Measurements from ENCODE around the gene DHRS7B. TPM values are rescaled to one million over a fixed set of nuclear protein-coding genes. Genes with fewer than 3 reads are reported as not detected.

Gene DHRS7B
- total and polyA plus RNA-seq, 2 of the 13 experiments (the other 11 are each of a cell fraction or from before 2014, with no cell fraction given), result 20.0 to 35.8 TPM

DNA sequence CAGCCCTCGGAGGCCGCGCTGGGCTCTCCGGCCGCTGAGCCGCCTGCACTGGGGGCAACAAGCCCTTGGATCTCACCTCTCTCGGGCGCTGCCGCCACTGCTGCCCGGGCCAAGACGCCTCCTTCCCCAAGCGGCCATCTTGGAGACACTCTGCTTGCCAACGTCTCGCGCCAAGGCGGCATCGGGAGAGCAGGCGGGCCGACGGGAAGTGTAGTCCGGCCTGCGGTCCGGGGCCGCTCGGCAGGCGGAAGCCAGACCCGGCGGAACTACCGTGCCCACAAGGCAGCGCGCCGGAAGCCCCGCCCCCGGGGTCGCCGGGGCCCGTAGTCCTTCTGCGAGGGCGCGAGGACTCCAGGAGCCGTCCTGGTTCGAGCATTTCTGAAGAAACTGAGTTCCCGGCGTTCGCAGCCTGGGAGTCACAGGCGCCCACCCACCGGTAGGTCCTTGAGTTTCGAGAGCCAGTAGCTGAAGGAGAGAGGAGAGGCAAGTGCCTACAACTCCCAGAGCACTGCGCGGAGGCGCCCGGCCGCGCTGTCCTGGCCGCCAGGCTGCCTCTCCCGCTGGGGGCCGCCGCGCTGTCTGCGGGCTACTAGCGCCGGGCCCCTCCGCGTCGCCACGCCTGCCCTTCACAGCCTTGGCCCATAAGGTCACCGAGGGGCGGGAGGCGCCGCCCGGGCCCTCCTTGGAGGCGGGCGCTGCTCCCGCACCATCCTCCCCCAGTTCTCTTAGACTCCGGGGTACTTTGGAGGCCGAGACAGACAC, 87.4 kb downstream of the DHRS7B start, which contains the start of gene TMEM11 (continued):
- TF ChIP-seq, protein P1, sequence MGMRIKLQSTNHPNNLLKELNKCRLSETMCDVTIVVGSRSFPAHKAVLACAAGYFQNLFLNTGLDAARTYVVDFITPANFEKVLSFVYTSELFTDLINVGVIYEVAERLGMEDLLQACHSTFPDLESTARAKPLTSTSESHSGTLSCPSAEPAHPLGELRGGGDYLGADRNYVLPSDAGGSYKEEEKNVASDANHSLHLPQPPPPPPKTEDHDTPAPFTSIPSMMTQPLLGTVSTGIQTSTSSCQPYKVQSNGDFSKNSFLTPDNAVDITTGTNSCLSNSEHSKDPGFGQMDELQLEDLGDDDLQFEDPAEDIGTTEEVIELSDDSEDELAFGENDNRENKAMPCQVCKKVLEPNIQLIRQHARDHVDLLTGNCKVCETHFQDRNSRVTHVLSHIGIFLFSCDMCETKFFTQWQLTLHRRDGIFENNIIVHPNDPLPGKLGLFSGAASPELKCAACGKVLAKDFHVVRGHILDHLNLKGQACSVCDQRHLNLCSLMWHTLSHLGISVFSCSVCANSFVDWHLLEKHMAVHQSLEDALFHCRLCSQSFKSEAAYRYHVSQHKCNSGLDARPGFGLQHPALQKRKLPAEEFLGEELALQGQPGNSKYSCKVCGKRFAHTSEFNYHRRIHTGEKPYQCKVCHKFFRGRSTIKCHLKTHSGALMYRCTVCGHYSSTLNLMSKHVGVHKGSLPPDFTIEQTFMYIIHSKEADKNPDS (CRISPR knock-in tag; IDR thresholded peaks at IDR 0.05), result no peak
- TF ChIP-seq ZFP90 (CRISPR knock-in tag; IDR thresholded peaks at IDR 0.05; ENCODE audit: borderline replicate concordance), result no peak
- TF ChIP-seq, protein P2, sequence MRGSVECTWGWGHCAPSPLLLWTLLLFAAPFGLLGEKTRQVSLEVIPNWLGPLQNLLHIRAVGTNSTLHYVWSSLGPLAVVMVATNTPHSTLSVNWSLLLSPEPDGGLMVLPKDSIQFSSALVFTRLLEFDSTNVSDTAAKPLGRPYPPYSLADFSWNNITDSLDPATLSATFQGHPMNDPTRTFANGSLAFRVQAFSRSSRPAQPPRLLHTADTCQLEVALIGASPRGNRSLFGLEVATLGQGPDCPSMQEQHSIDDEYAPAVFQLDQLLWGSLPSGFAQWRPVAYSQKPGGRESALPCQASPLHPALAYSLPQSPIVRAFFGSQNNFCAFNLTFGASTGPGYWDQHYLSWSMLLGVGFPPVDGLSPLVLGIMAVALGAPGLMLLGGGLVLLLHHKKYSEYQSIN (CRISPR knock-in tag; IDR thresholded peaks at IDR 0.05; ENCODE audit: borderline replicate concordance), result no peak
- no peak for TF ChIP-seq RBM22 (optimal IDR thresholded peaks at IDR 0.05; ENCODE audit: low read length)
- 0 out of 2 replicates have a peak, but pooled peaks have one; percentile 63 for TF ChIP-seq KLF11 (CRISPR knock-in tag; IDR thresholded peaks at IDR 0.05)
- no peak for TF ChIP-seq FIP1L1 (IDR thresholded peaks at IDR 0.05; ENCODE audit: borderline replicate concordance, insufficient read depth, low read depth, low read length)
- TF ChIP-seq NFKB2 (CRISPR knock-in tag; IDR thresholded peaks at IDR 0.05; ENCODE audit: borderline replicate concordance), result no peak
- TF ChIP-seq FOXA1 (IDR thresholded peaks at IDR 0.05), result no peak
- TF ChIP-seq FOXA1 (CRISPR knock-in tag; IDR thresholded peaks at IDR 0.05), result no peak; the same call in 1 of the 2 replicates
- TF ChIP-seq GZF1 (CRISPR knock-in tag; IDR thresholded peaks at IDR 0.05), result 0 out of 2 replicates have a peak, but pooled peaks have one; percentile 31
- TF ChIP-seq, protein P3, sequence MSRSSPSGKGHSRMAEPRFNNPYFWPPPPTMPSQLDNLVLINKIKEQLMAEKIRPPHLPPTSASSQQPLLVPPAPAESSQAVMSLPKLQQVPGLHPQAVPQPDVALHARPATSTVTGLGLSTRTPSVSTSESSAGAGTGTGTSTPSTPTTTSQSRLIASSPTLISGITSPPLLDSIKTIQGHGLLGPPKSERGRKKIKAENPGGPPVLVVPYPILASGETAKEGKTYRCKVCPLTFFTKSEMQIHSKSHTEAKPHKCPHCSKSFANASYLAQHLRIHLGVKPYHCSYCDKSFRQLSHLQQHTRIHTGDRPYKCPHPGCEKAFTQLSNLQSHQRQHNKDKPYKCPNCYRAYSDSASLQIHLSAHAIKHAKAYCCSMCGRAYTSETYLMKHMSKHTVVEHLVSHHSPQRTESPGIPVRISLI (CRISPR knock-in tag; IDR thresholded peaks at IDR 0.05; ENCODE audit: borderline replicate concordance), result no peak; the same call in 1 of the 2 replicates
- TF ChIP-seq STAT5B (CRISPR knock-in tag; IDR thresholded peaks at IDR 0.05), result no peak
- no peak for TF ChIP-seq JUNB (CRISPR knock-in tag; IDR thresholded peaks at IDR 0.05; ENCODE audit: borderline replicate concordance)
- TF ChIP-seq ZBTB20 (CRISPR knock-in tag; IDR thresholded peaks at IDR 0.05; ENCODE audit: borderline replicate concordance, low read depth), result peak; percentile 25; the same call in 1 of the 2 replicates
- peak; percentile 55; the same call in 1 of the 2 replicates for TF ChIP-seq ESRRA (CRISPR knock-in tag; IDR thresholded peaks at IDR 0.05; ENCODE audit: low read depth)
- no peak; the same call in 1 of the 2 replicates for TF ChIP-seq ZFP1 (CRISPR knock-in tag; IDR thresholded peaks at IDR 0.05)
- TF ChIP-seq, protein P4, sequence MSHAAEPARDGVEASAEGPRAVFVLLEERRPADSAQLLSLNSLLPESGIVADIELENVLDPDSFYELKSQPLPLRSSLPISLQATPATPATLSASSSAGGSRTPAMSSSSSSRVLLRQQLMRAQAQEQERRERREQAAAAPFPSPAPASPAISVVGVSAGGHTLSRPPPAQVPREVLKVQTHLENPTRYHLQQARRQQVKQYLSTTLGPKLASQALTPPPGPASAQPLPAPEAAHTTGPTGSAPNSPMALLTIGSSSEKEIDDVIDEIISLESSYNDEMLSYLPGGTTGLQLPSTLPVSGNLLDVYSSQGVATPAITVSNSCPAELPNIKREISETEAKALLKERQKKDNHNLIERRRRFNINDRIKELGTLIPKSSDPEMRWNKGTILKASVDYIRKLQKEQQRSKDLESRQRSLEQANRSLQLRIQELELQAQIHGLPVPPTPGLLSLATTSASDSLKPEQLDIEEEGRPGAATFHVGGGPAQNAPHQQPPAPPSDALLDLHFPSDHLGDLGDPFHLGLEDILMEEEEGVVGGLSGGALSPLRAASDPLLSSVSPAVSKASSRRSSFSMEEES (CRISPR knock-in tag; IDR thresholded peaks at IDR 0.05), result peak; percentile 17; the same call in 1 of the 2 replicates
- no peak for TF ChIP-seq GTF3A (CRISPR knock-in tag; conservative IDR thresholded peaks at IDR 0.05)
- TF ChIP-seq, protein P5, sequence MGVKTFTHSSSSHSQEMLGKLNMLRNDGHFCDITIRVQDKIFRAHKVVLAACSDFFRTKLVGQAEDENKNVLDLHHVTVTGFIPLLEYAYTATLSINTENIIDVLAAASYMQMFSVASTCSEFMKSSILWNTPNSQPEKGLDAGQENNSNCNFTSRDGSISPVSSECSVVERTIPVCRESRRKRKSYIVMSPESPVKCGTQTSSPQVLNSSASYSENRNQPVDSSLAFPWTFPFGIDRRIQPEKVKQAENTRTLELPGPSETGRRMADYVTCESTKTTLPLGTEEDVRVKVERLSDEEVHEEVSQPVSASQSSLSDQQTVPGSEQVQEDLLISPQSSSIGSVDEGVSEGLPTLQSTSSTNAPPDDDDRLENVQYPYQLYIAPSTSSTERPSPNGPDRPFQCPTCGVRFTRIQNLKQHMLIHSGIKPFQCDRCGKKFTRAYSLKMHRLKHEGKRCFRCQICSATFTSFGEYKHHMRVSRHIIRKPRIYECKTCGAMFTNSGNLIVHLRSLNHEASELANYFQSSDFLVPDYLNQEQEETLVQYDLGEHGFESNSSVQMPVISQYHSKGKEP (CRISPR knock-in tag; IDR thresholded peaks at IDR 0.05), result no peak
- TF ChIP-seq SSRP1 (CRISPR knock-in tag; IDR thresholded peaks at IDR 0.05), result no peak
- TF ChIP-seq, protein P6, sequence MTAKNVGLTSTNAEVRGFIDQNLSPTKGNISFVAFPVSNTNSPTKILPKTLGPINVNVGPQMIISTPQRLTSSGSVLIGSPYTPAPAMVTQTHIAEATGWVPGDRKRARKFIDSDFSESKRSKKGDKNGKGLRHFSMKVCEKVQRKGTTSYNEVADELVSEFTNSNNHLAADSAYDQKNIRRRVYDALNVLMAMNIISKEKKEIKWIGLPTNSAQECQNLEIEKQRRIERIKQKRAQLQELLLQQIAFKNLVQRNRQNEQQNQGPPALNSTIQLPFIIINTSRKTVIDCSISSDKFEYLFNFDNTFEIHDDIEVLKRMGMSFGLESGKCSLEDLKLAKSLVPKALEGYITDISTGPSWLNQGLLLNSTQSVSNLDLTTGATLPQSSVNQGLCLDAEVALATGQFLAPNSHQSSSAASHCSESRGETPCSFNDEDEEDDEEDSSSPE (CRISPR knock-in tag; IDR thresholded peaks at IDR 0.05), result peak; percentile 79
